ENCODE measurements around the gene GPA33.

Gene GPA33

GRCh38 chr1:167088746-167089417, 1.3 kb downstream of the GPA33 start:
- no peak for DNase-seq

- DNase-seq, result no peak
Observed at GRCh38 chr1:167086768-167087167, 3.4 kb downstream of the GPA33 start.

GRCh38 chr1:167086033-167086432, 4.1 kb downstream of the GPA33 start:
- no peak for DNase-seq

- DNase-seq, result no peak
Observed at GRCh38 chr1:167084757-167085156, 5.4 kb downstream of the GPA33 start.

GRCh38 chr1:167083871-167084270, 6.3 kb downstream of the GPA33 start:
- DNase-seq, result no peak

GRCh38 chr1:167083066-167083665, 7.0 kb downstream of the GPA33 start:
- no peak for DNase-seq

- no peak for DNase-seq
Observed at GRCh38 chr1:167082511-167083027, 7.6 kb downstream of the GPA33 start.

- DNase-seq, result no peak
Observed at GRCh38 chr1:167081594-167082156, 8.5 kb downstream of the GPA33 start.

GRCh38 chr1:167077868-167078210, 12.3 kb downstream of the GPA33 start:
- DNase-seq, result no peak

- no peak for DNase-seq
Observed at GRCh38 chr1:167077128-167077867, 12.9 kb downstream of the GPA33 start.

- DNase-seq, result no peak
Observed at GRCh38 chr1:167076136-167076710, 14.0 kb downstream of the GPA33 start.

- no peak for DNase-seq
Observed at GRCh38 chr1:167071286-167071685, 18.9 kb downstream of the GPA33 start.

GRCh38 chr1:167068761-167069160, 21.4 kb downstream of the GPA33 start:
- no peak for DNase-seq

GRCh38 chr1:167067904-167068303, 22.3 kb downstream of the GPA33 start:
- no peak for DNase-seq

- DNase-seq, result peak in 49 of 56 donors; percentile 9 to 85 (median 60)
Observed at GRCh38 chr1:167066333-167067122, 23.6 kb downstream of the GPA33 start.

- DNase-seq, result no peak
Observed at GRCh38 chr1:167065471-167065870, 24.7 kb downstream of the GPA33 start.

GRCh38 chr1:167064621-167065020, 25.6 kb downstream of the GPA33 start:
- DNase-seq, result no peak

GRCh38 chr1:167061073-167061464, 29.1 kb downstream of the GPA33 start:
- no peak for DNase-seq

GRCh38 chr1:167060141-167061072, 29.8 kb downstream of the GPA33 start:
- DNase-seq, result no peak

- DNase-seq, result no peak
Observed at GRCh38 chr1:167059809-167060107, 30.4 kb downstream of the GPA33 start.

Data from amygdala (tissue), 56 donors.